ENCODE results near the gene DNAJB6.

DNAJB6 gene

DNA sequence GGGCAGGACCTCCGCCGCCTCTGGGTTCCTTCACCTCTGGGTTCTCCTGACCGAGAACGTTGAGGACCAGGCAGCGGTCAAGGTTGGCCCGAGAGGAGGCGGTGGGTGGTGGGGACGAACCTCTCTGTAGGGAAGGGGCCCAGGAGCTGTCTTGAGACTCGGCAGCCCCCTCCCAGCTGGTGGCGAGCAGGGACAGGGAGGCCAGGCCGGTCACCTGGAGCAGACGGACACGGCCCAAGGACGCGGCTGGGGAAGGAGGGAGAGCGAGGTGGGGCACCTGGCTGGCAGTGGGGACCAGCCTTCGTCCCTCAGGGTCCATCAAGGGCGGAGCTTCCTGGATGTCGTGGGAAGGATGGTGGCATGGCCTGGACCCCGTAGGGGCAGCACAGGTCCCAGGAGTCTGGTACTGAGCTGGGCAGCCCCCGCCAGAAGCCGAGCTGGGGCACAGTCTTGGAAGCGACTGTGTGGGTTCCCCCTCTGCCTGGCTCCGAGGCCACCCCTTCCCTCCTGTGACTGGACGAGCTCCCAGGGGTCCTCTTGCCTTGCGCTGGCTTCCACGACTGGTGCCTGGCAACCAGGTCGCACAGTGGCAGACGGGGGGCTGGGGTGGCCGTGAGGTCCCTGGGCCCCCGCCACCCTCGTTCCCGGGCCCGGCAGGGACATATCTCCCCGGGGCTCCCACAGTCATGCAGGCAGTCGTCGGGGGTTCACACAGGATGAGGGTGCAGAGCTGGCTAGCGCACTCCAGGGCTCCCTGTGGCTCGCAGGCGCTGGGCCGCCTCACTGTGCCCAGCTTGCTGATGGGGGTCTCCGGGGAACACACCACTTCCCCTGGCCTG lies 89.9 kb downstream of the DNAJB6 start:
- TF ChIP-seq, protein P1, sequence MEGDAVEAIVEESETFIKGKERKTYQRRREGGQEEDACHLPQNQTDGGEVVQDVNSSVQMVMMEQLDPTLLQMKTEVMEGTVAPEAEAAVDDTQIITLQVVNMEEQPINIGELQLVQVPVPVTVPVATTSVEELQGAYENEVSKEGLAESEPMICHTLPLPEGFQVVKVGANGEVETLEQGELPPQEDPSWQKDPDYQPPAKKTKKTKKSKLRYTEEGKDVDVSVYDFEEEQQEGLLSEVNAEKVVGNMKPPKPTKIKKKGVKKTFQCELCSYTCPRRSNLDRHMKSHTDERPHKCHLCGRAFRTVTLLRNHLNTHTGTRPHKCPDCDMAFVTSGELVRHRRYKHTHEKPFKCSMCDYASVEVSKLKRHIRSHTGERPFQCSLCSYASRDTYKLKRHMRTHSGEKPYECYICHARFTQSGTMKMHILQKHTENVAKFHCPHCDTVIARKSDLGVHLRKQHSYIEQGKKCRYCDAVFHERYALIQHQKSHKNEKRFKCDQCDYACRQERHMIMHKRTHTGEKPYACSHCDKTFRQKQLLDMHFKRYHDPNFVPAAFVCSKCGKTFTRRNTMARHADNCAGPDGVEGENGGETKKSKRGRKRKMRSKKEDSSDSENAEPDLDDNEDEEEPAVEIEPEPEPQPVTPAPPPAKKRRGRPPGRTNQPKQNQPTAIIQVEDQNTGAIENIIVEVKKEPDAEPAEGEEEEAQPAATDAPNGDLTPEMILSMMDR (IDR thresholded peaks at IDR 0.05; ENCODE audit: low read depth, low read length): no peak
- DNase-seq (ENCODE audit: extremely low read depth, low read depth): no peak

DNA sequence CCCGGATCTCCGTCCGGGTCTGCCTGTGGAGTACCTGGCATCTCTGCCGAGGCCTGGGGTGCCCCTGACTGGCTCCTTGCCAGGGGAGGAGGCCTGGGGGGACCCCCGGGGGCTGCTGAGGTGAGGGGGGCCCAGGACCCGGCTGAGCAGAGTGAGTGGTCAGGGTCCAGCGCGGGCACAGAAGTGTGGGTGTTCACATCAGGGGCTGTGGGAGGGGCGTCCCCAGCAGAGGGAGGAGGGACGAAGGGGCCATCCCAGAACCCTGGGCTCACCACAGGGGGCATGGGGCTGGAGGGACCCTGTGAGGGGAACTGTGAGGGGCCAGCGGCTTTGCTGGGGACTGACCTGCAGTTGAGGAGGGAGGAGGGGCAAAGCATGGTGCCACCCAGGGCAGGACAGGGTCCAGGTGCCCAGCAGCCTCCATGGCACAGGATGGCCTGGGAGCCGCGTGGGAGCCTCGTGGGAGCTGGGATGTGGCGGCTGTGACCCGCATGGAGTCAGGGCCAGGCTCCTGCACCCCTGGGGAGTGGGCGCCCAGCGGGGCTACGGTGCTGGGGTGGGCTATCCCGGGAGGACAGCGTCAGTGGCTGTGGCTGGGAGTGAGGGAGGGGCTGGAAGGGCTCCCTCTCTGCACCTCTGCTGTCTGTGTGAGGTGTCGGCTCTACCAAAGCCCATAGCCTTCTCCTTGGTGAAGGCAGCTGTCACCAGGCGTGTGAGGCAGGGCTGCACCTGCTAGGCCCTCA lies 91.2 kb downstream of the DNAJB6 start:
- TF ChIP-seq, protein P1 (IDR thresholded peaks at IDR 0.05; ENCODE audit: low read depth, low read length): no peak
- no peak for DNase-seq (ENCODE audit: extremely low read depth, low read depth)

- TF ChIP-seq, protein P1 (IDR thresholded peaks at IDR 0.05; ENCODE audit: low read depth, low read length): no peak
- DNase-seq (ENCODE audit: extremely low read depth, low read depth): no peak
Observed at GRCh38 chr7:157428554-157428945, 91.7 kb downstream of the DNAJB6 start.

DNA sequence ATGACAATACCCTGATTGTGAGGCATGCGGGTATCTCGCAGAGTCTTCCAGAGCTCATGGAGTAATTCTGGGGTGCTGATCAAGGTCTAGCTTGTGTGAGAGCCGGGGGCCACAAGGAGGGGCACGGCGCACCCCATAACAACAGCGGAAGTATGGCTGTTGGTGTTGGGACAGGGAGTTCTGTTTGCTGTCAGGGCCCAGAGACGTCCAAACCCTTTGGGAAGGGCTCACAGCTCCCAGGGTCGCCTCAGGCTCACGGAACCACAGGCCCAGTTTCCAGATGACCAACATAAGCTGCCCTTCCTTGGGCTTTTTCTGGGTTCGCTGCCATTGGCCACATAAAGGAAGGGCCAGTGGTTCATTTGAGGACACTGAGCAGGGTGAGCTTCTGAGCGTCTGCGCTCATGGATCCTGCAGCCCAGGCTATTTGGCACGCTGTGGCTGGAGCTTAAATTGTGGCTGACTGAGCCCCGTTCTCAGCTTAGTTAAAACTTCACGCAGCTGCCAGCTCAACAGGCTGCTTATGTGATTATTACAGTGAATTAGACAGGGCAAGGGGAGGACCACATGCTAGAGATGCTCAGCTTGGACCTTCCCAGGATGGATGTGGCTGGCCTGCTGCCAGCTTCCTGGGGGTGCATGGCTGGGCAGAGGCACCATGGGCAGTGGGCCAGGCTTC lies 92.3 kb downstream of the DNAJB6 start:
- DNase-seq (ENCODE audit: extremely low read depth, low read depth): no peak
- TF ChIP-seq, protein P1 (IDR thresholded peaks at IDR 0.05; ENCODE audit: low read depth, low read length): no peak

DNA sequence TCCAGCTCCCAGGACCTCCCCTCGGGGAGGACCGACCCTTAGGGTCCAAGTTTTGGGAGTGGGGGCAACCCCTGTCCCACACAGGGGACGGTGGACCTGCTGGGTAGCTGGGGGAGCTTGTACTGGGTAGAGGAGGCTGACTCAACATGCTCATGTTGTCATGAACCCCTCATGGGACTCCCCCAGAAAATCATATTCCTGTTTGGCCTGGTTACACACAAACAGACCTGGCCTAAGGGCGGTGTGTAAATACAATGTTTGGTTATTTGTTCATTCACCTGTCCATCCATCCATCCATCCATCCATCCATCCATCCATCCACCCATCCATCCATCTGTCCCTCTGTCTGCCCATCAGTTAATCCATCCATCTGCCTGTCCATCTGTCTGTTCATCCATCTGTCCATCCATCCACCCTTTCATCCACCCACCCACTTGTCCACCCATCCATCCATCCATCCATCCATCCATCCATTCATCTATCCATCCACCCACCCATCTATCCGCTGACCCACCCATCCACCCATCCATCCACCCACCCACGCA lies 92.9 kb downstream of the DNAJB6 start:
- no peak for DNase-seq (ENCODE audit: extremely low read depth, low read depth)
- TF ChIP-seq, protein P1 (IDR thresholded peaks at IDR 0.05; ENCODE audit: low read depth, low read length): no peak

DNA sequence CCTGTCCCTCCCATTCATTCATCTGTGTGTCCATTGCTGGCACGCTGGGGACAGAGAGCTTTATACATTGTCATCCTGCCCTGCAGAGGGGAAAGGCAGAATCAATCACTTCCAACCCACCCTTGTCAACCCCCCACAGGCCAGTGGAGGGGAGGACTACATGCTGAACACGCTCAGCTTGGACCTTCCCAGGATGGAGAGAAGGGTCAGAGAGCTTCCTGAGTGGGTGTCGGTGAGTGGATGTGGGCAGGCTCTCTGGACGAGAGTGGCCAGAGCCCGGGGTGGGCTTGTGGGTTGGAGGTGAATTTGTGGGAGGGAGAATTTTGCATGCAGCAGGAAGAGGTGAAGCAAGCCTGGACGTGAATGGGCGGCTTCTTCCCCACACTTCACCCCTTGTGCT lies 93.9 kb downstream of the DNAJB6 start:
- DNase-seq (ENCODE audit: extremely low read depth, low read depth): no peak
- TF ChIP-seq, protein P1 (IDR thresholded peaks at IDR 0.05; ENCODE audit: low read depth, low read length): no peak
